H9 (cell line): ENCODE measurements around the gene ANO3. TPM values are rescaled to one million over a fixed set of nuclear protein-coding genes. Genes with fewer than 3 reads are reported as not detected.

ENCODE experiments used
- DNase-seq: peaks from one replicate; pipeline ENCODE4 v3.0.0-alpha.2; 2017
- H2AFZ ChIP-seq: one replicate; pipeline ENCODE4 v1.6.1; 2013; ENCODE audit warnings: mild to moderate bottlenecking, low read length, control low read depth, moderate library complexity
- H2AK5ac ChIP-seq: 2 replicates; pipeline ENCODE4 v1.6.1; 2013; ENCODE audit warnings: low read length, control low read depth, mixed read lengths; ENCODE audit not compliant: insufficient read length
- H2BK120ac ChIP-seq: one replicate; pipeline ENCODE4 v1.6.1; 2013; ENCODE audit warnings: low read depth, mild to moderate bottlenecking, low read length, control low read depth, inconsistent platforms; ENCODE audit not compliant: poor library complexity, severe bottlenecking
- H2BK12ac ChIP-seq: 2 replicates; pipeline ENCODE4 v1.6.1; 2013; ENCODE audit warnings: low read length, control low read depth, mixed read lengths, low read depth; ENCODE audit not compliant: insufficient read length
- H2BK15ac ChIP-seq: 2 replicates; pipeline ENCODE4 v1.6.1; 2013; ENCODE audit warnings: low read depth, low read length, control low read depth
- H2BK20ac ChIP-seq: one replicate; pipeline ENCODE4 v1.6.1; 2013; ENCODE audit warnings: low read depth, mild to moderate bottlenecking, low read length, control low read depth, inconsistent platforms; ENCODE audit not compliant: poor library complexity, severe bottlenecking
- H2BK5ac ChIP-seq: 2 replicates; pipeline ENCODE4 v1.6.1; 2013; ENCODE audit warnings: low read length, control low read depth, mixed read lengths; ENCODE audit not compliant: insufficient read length
- H3K14ac ChIP-seq: 2 replicates; pipeline ENCODE4 v1.6.1; 2013; ENCODE audit warnings: low read length, control low read depth; ENCODE audit not compliant: insufficient read depth
- H3K18ac ChIP-seq: 2 replicates; pipeline ENCODE4 v1.6.1; 2013; ENCODE audit warnings: low read depth, mild to moderate bottlenecking, mixed read lengths, low read length, control low read depth; ENCODE audit not compliant: insufficient read length
- H3K23ac ChIP-seq: 2 replicates; pipeline ENCODE4 v1.6.1; 2013; ENCODE audit warnings: low read length, control low read depth, mixed read lengths, low read depth; ENCODE audit not compliant: insufficient read length
- H3K23me2 ChIP-seq: 2 replicates; pipeline ENCODE4 v1.6.1; 2013; ENCODE audit warnings: low read depth, mild to moderate bottlenecking, mixed read lengths, low read length, control low read depth; ENCODE audit not compliant: insufficient read length, poor library complexity, severe bottlenecking
- H3K27ac ChIP-seq: 2 replicates; pipeline ENCODE4 v1.5.1; 2013; ENCODE audit warnings: low read length, control low read depth, mixed read lengths, low read depth; ENCODE audit not compliant: insufficient read length
- H3K27me3 ChIP-seq: 2 replicates; pipeline ENCODE4 v1.6.1; 2013; ENCODE audit warnings: low read length, control low read depth, inconsistent platforms; ENCODE audit not compliant: insufficient read depth
- H3K4ac ChIP-seq: 2 replicates; pipeline ENCODE4 v1.6.1; 2013; ENCODE audit warnings: low read depth, mild to moderate bottlenecking, control low read depth, inconsistent platforms, low read length, moderate library complexity
- H3K4me1 ChIP-seq: 2 replicates; pipeline ENCODE4 v1.6.1; 2013; ENCODE audit warnings: low read length, control low read depth, inconsistent platforms; ENCODE audit not compliant: insufficient read depth
- H3K4me2 ChIP-seq: 2 replicates; pipeline ENCODE4 v1.6.1; 2013; ENCODE audit warnings: low read length, control low read depth, mixed read lengths; ENCODE audit not compliant: insufficient read length, insufficient read depth
- H3K56ac ChIP-seq: 2 replicates; pipeline ENCODE4 v1.6.1; 2013; ENCODE audit warnings: low read depth, mild to moderate bottlenecking, mixed read lengths, low read length, control low read depth; ENCODE audit not compliant: insufficient read length
- H3K79me1 ChIP-seq: 2 replicates; pipeline ENCODE4 v1.6.1; 2013; ENCODE audit warnings: low read depth, mild to moderate bottlenecking, moderate library complexity, low read length, control low read depth, inconsistent platforms; ENCODE audit not compliant: insufficient read depth, poor library complexity, severe bottlenecking
- H3K79me2 ChIP-seq: 2 replicates; pipeline ENCODE4 v1.6.1; 2013; ENCODE audit warnings: low read length, control low read depth, inconsistent platforms; ENCODE audit not compliant: insufficient read depth
- H3K9ac ChIP-seq: 2 replicates; pipeline ENCODE4 v1.6.1; 2013; ENCODE audit warnings: low read length, control low read depth, mixed read lengths; ENCODE audit not compliant: insufficient read length; ENCODE audit errors: extremely low read depth
- H3K9me3 ChIP-seq: one replicate; pipeline ENCODE4 v1.6.1; 2013; ENCODE audit warnings: low read depth, low read length, inconsistent platforms; ENCODE audit not compliant: control insufficient read depth
- H3T11ph ChIP-seq: one replicate; pipeline ENCODE4 v1.6.1; 2013; ENCODE audit warnings: mild to moderate bottlenecking, low read length, control low read depth, inconsistent platforms
- H4K20me1 ChIP-seq: one replicate; pipeline ENCODE4 v1.6.1; 2013; ENCODE audit not compliant: control insufficient read depth, insufficient read length, insufficient read depth
- H4K5ac ChIP-seq: 2 replicates; pipeline ENCODE4 v1.6.1; 2013; ENCODE audit warnings: low read depth, mild to moderate bottlenecking, mixed read lengths, low read length, control low read depth; ENCODE audit not compliant: insufficient read length
- H4K8ac ChIP-seq: replicated peaks from 2 replicates; pipeline ENCODE4 v1.6.1; 2013; ENCODE audit warnings: low read length, control low read depth, mixed read lengths, low read depth; ENCODE audit not compliant: insufficient read length
- H4K91ac ChIP-seq: 2 replicates; pipeline ENCODE4 v1.6.1; 2013; ENCODE audit warnings: low read depth, mild to moderate bottlenecking, moderate library complexity, mixed read lengths, low read length, control low read depth; ENCODE audit not compliant: insufficient read length
- H3K27ac Mint-ChIP-seq, 3 experiments: 2 replicates in 2 of 3; 3 replicates in 1 of 3; pipeline ENCODE4 v1.8.0; 2020 to 2021; ENCODE audit warnings: mixed read lengths in 3 of 3, mild to moderate bottlenecking in 1 of 3, moderate library complexity in 1 of 3
- H3K27me3 Mint-ChIP-seq: 2 replicates; pipeline ENCODE4 v1.8.0; 2021; ENCODE audit warnings: low read depth, mild to moderate bottlenecking, moderate library complexity, mixed read lengths
- H3K36me3 Mint-ChIP-seq, 3 experiments: 2 replicates in 2 of 3; 3 replicates in 1 of 3; pipeline ENCODE4 v1.8.0; 2020 to 2021; ENCODE audit warnings: low read depth in 3 of 3, mixed read lengths in 3 of 3; ENCODE audit not compliant: insufficient read depth in 1 of 3
- H3K4me1 Mint-ChIP-seq, 2 experiments: 2 replicates each; pipeline ENCODE4 v1.8.0; 2020; ENCODE audit warnings: mixed read lengths in 2 of 2
- H3K4me3 Mint-ChIP-seq, 2 experiments: 2 replicates in 1 of 2; 3 replicates in 1 of 2; pipeline ENCODE4 v1.8.0; 2020 to 2021; ENCODE audit warnings: mild to moderate bottlenecking in 2 of 2, mixed read lengths in 2 of 2, moderate library complexity in 1 of 2
- H3K9me3 Mint-ChIP-seq, 2 experiments: 2 replicates in 1 of 2; 3 replicates in 1 of 2; pipeline ENCODE4 v1.8.0; 2020; ENCODE audit warnings: mild to moderate bottlenecking in 2 of 2, mixed read lengths in 2 of 2, moderate library complexity in 1 of 2
- WGBS: extraction: QIAGEN DNeasy Blood & Tissue Kit; methylation state at CpG from one replicate; pipeline ENCODE4 v1.1.7; 2013; ENCODE audit warnings: missing lambda C conversion rate, low lambda C conversion rate, mixed read lengths; ENCODE audit not compliant: insufficient read length; ENCODE audit errors: extremely low coverage; 5-methylcytosine and 5-hydroxymethylcytosine counted together
- total RNA-seq: library from RNA; stranded (reverse); gene quantifications from 2 replicates; pipeline ENCODE4 v1.2.1, GENCODE V29; 2021
- TF ChIP-seq, protein P1 (sequence below): fragments of 200-600 bp; sonication (generic); conservative IDR thresholded peaks from 3 replicates; pipeline ENCODE4 v1.8.0; 2021; ENCODE audit warnings: antibody characterized with exemption, mild to moderate bottlenecking

The ANO3 gene
- total RNA-seq, 1 experiment from 2014 or later = not detected

DNA sequence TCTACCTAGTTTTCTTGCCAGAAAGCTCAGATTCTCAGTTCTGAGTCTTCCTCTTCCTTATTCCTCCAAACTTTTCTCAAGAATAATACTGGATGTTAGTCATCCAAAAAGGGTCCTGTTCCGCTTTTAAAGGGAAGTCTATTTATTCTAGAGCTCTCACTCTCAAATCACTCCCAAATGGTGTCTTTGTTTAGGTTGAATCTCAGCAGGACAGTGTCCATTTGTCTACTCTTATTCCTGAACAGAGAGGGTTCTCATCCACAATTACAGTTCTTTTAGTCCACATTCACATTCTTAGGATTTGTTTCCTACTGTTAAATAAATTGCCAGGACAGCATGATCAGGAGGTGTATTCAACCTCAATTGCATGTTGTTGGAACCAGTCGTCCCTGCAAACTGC lies 178.8 kb downstream of the ANO3 start:
- Histone ChIP-seq H4K20me1 (no peaks in the 10 kb centered on the region), H4K5ac (no peak overlapping the region), H3K27ac (no peak overlapping the region), H2BK5ac (no peak overlapping the region), H3K14ac (no peak overlapping the region), H2BK20ac (no peak overlapping the region), H3K56ac (no peak overlapping the region), H2BK120ac (no peak overlapping the region), H3K23me2 (no peaks in the 10 kb centered on the region), H3K18ac (no peak overlapping the region), H2BK12ac (no peak overlapping the region), H3K23ac (no peak overlapping the region), H3K4ac (no peak overlapping the region), H3K79me1 (no peaks in the 10 kb centered on the region), H2AK5ac (no peak overlapping the region), H2AFZ (no peak overlapping the region), H3K27me3 (no peaks in the 10 kb centered on the region), H3T11ph (no peak overlapping the region), H3K9me3 (no peaks in the 10 kb centered on the region), H3K79me2 (no peaks in the 10 kb centered on the region), H3K9ac (no peak overlapping the region), H4K8ac (no peak overlapping the region), H2BK15ac (no peak overlapping the region), H3K4me1 (no peaks in the 10 kb centered on the region), H4K91ac (no peak overlapping the region), H3K4me2 (no peak overlapping the region)
- Mint-ChIP-seq H3K4me3 (no peak overlapping the region), H3K27ac (no peak overlapping the region), H3K36me3 (no peaks in the 10 kb centered on the region), H3K9me3 (no peaks in the 10 kb centered on the region), H3K27me3 (no peaks in the 10 kb centered on the region), H3K4me1 (no peaks in the 10 kb centered on the region)
- no CpG with 5 or more reads among the region's 2 CpGs for WGBS
- TF ChIP-seq, protein P1, sequence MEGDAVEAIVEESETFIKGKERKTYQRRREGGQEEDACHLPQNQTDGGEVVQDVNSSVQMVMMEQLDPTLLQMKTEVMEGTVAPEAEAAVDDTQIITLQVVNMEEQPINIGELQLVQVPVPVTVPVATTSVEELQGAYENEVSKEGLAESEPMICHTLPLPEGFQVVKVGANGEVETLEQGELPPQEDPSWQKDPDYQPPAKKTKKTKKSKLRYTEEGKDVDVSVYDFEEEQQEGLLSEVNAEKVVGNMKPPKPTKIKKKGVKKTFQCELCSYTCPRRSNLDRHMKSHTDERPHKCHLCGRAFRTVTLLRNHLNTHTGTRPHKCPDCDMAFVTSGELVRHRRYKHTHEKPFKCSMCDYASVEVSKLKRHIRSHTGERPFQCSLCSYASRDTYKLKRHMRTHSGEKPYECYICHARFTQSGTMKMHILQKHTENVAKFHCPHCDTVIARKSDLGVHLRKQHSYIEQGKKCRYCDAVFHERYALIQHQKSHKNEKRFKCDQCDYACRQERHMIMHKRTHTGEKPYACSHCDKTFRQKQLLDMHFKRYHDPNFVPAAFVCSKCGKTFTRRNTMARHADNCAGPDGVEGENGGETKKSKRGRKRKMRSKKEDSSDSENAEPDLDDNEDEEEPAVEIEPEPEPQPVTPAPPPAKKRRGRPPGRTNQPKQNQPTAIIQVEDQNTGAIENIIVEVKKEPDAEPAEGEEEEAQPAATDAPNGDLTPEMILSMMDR = no peak
- DNase-seq = no peak
